Breast epithelium (tissue), 3 donors: Measurements from ENCODE around the gene FAM90A1.
A peak's percentile ranks its signal among the peaks of the same experiment; 100 is the strongest.
"Not testable (repeated sequence)": the region's sequence is repeated elsewhere in the genome, so short reads cannot be mapped to it uniquely, and the experiment has no call there.

Experiments used
- POLR2A ChIP-seq: fragments of 450-650 bp; IDR thresholded peaks from one replicate; pipeline ENCODE4 v1.6.1; 2016; ENCODE audit warnings: antibody characterized with exemption, mild to moderate bottlenecking, moderate library complexity
- TF ChIP-seq, protein P1 (sequence below), 3 donors: fragments of 450-650 bp; IDR thresholded peaks; one replicate each; pipeline ENCODE4 v1.5.1; 2016 to 2017; ENCODE audit warnings: antibody characterized with exemption in 3 of 3, mild to moderate bottlenecking in 3 of 3, moderate library complexity in 3 of 3

DNA sequence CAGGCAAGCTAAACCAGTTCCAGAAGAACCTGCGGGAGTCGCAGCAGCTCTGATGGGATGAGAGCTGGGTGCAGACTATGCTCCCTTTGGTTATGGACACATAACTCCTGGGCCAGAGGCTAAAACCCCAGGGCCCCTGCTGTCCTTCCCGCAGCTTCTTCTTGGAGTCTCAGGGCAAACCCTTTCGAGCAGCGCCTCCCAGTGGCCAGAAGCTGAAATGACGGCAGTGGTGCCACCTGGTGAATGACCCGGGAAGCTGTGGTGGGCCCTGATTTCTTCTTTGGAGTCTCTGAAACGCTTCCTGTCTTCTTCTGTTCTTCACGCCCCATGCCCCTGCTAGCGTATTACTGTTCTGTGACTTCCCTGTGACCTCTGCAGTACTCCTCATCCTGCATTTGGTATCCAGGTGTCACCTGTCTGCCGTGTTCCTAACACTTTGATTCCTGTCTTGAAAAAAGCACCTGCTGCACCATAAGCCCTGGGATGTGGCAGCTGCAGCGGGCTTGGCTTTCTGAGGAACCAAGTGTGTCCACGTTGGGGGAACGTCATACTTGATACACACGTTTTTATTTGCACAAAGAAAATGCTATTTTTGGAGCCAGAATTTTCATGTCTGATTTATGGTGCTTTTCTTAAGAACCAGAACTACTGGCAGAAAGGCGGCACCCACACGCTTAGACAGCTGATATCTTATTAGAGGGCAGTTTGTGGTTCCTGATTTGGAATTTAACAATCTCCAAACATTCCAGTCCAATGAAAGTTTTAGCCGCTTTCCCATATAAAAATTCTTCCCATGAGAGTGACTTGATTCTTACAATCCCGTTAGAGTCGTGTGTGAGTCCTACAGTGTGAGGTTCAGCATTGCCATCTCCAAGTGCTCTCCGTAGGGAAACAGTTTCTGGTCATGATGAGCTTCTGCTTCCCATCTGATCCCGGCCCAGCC lies 4.5 kb upstream of the FAM90A1 start:
- TF ChIP-seq, protein P1, sequence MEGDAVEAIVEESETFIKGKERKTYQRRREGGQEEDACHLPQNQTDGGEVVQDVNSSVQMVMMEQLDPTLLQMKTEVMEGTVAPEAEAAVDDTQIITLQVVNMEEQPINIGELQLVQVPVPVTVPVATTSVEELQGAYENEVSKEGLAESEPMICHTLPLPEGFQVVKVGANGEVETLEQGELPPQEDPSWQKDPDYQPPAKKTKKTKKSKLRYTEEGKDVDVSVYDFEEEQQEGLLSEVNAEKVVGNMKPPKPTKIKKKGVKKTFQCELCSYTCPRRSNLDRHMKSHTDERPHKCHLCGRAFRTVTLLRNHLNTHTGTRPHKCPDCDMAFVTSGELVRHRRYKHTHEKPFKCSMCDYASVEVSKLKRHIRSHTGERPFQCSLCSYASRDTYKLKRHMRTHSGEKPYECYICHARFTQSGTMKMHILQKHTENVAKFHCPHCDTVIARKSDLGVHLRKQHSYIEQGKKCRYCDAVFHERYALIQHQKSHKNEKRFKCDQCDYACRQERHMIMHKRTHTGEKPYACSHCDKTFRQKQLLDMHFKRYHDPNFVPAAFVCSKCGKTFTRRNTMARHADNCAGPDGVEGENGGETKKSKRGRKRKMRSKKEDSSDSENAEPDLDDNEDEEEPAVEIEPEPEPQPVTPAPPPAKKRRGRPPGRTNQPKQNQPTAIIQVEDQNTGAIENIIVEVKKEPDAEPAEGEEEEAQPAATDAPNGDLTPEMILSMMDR (IDR thresholded peaks at IDR 0.05) = peak in 2 of 3 donors; percentile 29 to 58
- TF ChIP-seq POLR2A = not testable (repeated sequence)
